ENCODE measurements around the gene MLF2.
"Not testable (repeated sequence)": the region's sequence is repeated elsewhere in the genome, so short reads cannot be mapped to it uniquely, and the experiment has no call there.

MLF2 gene

GRCh38 chr12:6748761-6749160 lies 4.2 kb downstream of the MLF2 start:
- no peak for DNase-seq
- H3K27ac Mint-ChIP-seq: peak overlapping the region; percentile 10
- peaks cover 48% of the 10 kb centered on the region for H3K4me1 Mint-ChIP-seq
- H3K36me3 Mint-ChIP-seq (ENCODE audit: low read depth): peaks cover 46% of the 10 kb centered on the region
- no peaks in the 10 kb centered on the region for H3K9me3 Mint-ChIP-seq
- no peak for TF ChIP-seq CTCF (IDR thresholded peaks at IDR 0.05)
- no peak overlapping the region for H3K4me3 Mint-ChIP-seq
- H3K27me3 Mint-ChIP-seq (ENCODE audit: low read depth, poor library complexity): peaks cover 5% of the 10 kb centered on the region

DNA sequence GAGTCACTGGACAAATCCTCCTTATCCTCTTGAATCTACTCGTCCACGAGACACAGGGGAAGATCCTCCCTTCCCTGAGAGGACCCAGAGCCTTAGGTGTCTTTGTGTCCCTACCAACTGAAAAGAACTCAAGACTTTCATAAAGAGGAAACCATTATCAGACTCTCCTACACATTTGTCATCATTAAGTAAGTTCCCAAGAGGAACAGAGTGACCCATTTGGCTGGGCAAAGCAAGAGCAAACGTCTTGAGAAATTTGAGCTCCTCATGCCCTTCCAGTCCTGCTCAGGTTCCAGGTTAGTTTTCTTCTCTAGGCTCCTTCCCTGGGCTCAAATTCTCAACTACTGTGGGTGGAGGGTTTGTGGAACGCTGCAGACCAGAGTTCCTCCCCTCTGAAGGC lies 5.7 kb downstream of the MLF2 start:
- TF ChIP-seq CTCF (IDR thresholded peaks at IDR 0.05): no peak
- Mint-ChIP-seq H3K36me3 (ENCODE audit: low read depth) (peaks cover 46% of the 10 kb centered on the region), H3K9me3 (no peaks in the 10 kb centered on the region), H3K4me3 (no peak overlapping the region), H3K27me3 (ENCODE audit: low read depth, poor library complexity) (peaks cover 2% of the 10 kb centered on the region), H3K4me1 (peaks cover 55% of the 10 kb centered on the region), H3K27ac (peak overlapping the region; percentile 83)
- DNase-seq: no peak

DNA sequence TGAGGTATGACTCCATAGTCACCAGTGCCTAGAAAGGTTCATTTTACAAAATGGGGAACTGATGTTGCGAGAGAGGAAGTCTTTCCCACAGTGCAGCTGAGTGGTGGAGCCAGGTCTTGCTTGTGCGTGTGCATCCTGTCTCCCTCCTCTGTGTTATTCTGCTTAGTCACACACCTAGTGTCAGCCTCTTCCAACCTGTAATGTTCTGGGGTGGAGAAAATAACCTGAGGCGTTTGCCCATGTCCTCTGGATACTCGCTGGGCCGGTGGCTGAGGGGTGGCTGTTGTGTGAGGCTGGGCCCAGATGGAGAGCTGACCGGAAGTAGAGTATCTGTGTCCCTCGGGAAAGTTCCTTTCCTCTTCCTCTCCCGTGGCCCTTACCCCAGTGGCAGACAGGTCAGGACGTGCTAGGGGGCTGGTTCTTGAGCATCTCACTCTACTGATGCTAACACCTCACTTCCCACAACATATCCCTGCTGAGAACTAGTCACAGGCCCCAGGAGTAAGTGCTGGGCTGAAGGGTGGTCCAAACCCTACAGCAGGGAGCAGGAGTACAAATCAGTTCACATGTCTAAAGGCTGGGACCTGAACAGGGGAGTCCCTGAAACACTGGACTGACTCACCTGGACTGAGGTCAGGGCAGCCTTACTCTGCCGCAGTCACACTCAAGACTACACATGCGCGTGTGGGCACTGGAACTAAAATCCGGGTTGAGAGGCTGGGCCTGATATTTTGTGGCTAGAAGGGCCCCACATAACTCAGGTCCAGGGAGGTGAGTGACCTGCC lies 7.0 kb downstream of the MLF2 start:
- peaks cover 2% of the 10 kb centered on the region for H3K27me3 Mint-ChIP-seq (ENCODE audit: low read depth, poor library complexity)
- no peak overlapping the region for H3K4me3 Mint-ChIP-seq
- H3K36me3 Mint-ChIP-seq (ENCODE audit: low read depth): peaks cover 44% of the 10 kb centered on the region
- no peak for TF ChIP-seq CTCF (IDR thresholded peaks at IDR 0.05)
- H3K27ac Mint-ChIP-seq: peak overlapping the region; percentile 72
- peaks cover 52% of the 10 kb centered on the region for H3K4me1 Mint-ChIP-seq
- no peaks in the 10 kb centered on the region for H3K9me3 Mint-ChIP-seq
- DNase-seq: no peak

DNA sequence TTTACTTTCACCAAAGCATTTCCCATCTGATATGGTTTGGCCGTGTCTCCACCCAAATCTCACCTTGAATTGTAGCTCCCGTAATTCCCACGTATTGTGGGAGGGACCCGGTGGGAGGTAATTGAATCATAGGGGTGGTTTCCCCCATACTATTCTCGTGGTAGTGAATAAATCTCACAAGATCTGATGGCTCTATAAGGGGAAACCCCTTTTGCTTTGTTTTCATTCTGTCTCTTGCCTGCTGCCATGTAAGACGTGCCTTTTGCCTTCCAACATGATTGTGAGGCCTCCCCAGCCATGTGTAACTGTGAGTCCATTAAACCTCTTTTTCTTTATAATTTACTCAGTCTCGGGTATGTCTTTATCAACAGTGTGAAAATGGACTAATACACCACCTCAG lies 9.6 kb downstream of the MLF2 start:
- H3K4me3 Mint-ChIP-seq; H3K27me3 Mint-ChIP-seq (ENCODE audit: low read depth, poor library complexity); DNase-seq; H3K9me3 Mint-ChIP-seq: not testable (repeated sequence)
- H3K4me1 Mint-ChIP-seq: peaks cover 49% of the 10 kb centered on the region
- H3K27ac Mint-ChIP-seq: peak overlapping the region; percentile 18
- peaks cover 20% of the 10 kb centered on the region for H3K36me3 Mint-ChIP-seq (ENCODE audit: low read depth)

GRCh38 chr12:6742834-6743233 lies 10.1 kb downstream of the MLF2 start:
- no peak for TF ChIP-seq CTCF (IDR thresholded peaks at IDR 0.05)
- no peaks in the 10 kb centered on the region for H3K27me3 Mint-ChIP-seq (ENCODE audit: low read depth, poor library complexity)
- DNase-seq: no peak
- H3K27ac Mint-ChIP-seq: no peak overlapping the region
- H3K9me3 Mint-ChIP-seq: no peaks in the 10 kb centered on the region
- H3K4me1 Mint-ChIP-seq: peaks cover 46% of the 10 kb centered on the region
- H3K36me3 Mint-ChIP-seq (ENCODE audit: low read depth): peaks cover 16% of the 10 kb centered on the region
- no peak overlapping the region for H3K4me3 Mint-ChIP-seq

GRCh38 chr12:6742080-6742479 lies 10.9 kb downstream of the MLF2 start:
- H3K36me3 Mint-ChIP-seq (ENCODE audit: low read depth); H3K27me3 Mint-ChIP-seq (ENCODE audit: low read depth, poor library complexity); DNase-seq; H3K9me3 Mint-ChIP-seq; H3K4me3 Mint-ChIP-seq: not testable (repeated sequence)
- Mint-ChIP-seq H3K27ac (peak overlapping the region; percentile 97), H3K4me1 (peaks cover 42% of the 10 kb centered on the region)

DNA sequence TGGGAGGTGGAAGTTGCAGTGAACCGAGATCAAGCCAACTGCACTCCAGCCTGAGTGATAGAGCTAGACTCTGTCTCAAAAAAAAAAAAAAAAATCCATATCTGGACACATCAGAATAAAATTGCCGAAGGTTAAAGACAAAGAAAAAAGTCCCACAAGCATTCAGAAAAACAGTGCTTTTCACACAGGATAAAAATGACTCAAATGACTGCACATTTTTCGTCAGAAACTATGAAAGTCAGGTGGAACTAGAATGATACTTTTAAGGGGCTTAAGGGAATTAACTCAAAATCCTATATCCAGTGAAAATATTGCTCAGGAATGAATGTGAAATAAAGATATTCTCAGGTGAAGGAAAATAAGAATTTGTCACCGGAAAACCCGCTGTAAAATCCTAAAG lies 16.2 kb downstream of the MLF2 start:
- Mint-ChIP-seq H3K27me3 (ENCODE audit: low read depth, poor library complexity) (no peaks in the 10 kb centered on the region), H3K36me3 (ENCODE audit: low read depth) (peaks cover 8% of the 10 kb centered on the region), H3K4me1 (peaks cover 26% of the 10 kb centered on the region), H3K4me3 (no peak overlapping the region), H3K27ac (no peak overlapping the region), H3K9me3 (no peaks in the 10 kb centered on the region)
- no peak for TF ChIP-seq CTCF (IDR thresholded peaks at IDR 0.05)
- no peak for DNase-seq
